GM21825 (cell line): ENCODE results near the gene ZNFX1.

Experiments
- ATAC-seq: cut with Tn5 transposase; IDR thresholded peaks from one replicate; pipeline ENCODE4 v1.9.1; 2021; ENCODE audit warnings: mild to moderate bottlenecking, moderate library complexity; ENCODE audit not compliant: unreplicated experiment

The ZNFX1 gene

GRCh38 chr20:49293122-49293521, 15.3 kb upstream of the ZNFX1 start:
- no peak for ATAC-seq

GRCh38 chr20:49292010-49292409, 14.2 kb upstream of the ZNFX1 start:
- no peak for ATAC-seq

DNA sequence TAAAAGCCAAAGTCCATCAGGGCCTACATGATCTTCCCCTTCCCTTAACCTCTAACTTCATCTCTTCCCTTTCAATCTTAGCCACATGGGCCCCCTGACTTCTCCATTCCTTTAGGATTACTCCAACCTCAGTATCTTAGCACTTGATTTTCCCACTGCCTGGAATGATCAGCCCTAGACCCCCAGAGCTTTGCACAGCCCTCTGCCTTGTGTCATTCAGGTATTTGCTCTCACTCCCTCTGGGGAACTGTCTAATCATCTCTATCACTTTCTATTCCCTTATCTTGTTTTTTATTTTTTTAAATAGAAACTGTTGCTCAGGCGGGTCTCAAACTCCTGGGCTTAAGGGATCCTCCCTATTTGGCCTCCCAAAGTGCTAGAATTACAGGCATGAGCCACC, 13.3 kb upstream of the ZNFX1 start:
- ATAC-seq, result no peak

DNA sequence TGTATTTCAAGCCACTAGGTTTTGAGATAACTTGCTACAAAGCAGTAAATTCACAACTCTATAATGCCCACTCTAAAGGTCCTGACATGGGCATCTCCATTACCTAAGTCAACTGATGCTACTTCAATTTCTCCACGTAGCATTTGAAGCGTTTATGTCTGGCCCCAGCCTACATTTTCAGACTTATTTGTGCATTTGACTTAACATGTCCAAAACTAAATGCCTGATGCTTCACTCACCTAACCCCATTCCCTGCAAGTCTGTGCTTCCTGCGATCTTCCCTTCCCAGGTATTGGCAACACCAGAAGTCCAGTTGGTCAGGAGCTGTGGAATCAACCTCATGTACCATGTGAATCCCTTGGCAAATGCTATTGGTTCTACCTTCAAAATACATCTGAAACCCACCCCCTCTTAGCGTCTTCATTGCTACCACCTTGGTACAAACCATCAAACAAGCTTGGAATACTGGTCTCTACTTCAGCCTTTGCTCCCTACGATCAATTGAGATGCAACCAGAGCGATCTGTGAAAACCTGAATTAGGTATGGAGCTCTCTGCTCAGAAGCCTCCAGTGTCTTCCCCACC, 12.8 kb upstream of the ZNFX1 start:
- no peak for ATAC-seq

GRCh38 chr20:49288784-49289696, 11.2 kb upstream of the ZNFX1 start:
- ATAC-seq, result no peak

- no peak for ATAC-seq
Measured at GRCh38 chr20:49288250-49288751, 10.4 kb upstream of the ZNFX1 start.

- ATAC-seq, result no peak
Measured at GRCh38 chr20:49287555-49288249, 9.8 kb upstream of the ZNFX1 start.

DNA sequence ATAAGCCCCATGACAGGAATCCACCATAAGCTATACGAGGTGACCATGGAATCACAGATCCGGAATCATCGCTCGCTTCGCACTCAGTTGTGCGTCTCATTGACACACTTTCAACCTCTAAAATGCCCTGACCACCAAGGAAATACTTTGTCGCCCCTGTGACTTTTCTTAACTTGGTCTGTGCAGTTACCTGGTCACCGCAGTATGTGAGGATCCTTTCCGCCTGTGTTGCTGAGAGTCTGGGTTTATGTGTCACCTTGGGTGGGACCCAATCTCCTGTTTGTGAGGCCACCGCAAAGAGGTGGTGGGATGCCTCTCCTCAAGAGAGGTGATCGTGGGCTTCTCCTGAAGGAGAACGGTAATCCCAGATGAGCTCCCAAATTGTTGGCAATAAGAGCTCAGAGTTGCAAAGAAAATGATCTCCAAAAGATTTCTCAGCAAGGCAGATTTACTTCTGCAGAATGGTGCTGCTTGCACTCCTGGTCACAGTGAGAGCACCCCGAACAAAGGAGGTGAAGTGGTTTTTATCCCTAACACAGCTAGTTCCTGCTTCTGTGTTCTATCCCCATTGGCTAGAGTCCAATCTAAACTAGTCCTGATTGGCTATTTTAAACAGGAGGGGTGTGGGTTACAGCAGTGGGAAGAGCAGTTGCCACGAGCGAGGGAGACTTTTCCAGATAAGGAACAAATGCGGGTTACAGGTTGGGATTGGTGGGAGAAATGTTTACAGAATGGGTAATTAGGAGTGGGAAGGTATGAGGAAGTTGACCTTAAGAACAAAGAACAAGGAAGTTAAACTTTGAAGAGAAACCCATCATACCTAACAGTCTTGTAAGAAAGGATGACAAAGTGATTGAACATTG, 9.1 kb upstream of the ZNFX1 start:
- no peak for ATAC-seq

DNA sequence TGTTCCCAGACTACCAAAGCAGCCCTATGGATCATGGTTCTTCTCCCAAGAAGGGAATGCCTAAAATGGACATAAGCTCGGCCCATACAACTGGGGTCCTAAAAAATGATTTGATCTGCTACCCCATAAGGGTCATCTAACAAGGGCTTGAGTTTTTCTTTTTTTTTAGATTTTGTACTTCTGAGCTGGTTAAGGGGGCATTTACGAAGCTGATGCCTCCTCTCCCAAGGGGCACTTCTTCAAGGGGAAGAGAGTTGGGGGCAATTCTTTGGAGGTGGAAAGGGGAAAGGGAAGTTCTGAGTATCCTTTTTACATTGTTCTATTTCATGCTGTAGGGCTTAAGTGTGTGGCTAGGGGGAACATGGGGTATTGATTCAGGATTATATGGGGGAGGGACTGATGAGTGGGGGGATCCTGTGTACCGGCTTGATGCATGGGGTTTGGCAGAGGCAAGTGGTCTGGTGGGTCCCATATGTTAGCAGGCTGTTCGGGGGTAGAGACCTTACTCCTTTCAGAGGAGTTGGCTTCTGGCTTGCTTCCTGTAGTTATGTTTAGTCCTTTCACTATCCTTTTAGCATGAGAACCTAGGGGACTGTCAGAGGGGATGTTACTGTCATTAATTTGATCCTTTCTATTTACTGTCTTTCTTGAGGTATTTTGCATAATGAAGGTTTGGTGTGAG, 8.1 kb upstream of the ZNFX1 start:
- no peak for ATAC-seq

DNA sequence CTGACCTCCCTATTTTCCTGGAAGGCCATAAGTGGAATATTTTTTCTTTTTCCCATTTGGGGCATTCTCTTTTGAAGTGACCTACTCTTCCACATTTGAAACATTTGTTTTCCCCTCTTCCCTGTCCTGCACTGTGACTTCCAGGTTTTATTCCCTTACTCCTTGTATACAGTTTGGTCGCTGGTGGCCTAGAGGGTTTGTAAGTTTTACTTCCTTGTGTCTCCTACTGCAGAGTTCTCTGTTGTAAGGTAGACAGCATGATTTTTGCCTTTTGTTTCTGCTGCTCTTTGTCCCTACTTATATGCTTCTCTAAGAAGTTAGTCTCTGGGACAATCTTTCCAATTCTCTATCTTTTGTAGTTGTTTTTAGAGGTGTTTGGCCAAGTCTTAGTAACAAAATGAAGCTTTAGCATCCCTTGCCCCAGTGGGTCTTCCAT, 7.4 kb upstream of the ZNFX1 start:
- no peak for ATAC-seq

- ATAC-seq, result no peak
Measured at GRCh38 chr20:49284818-49285217, 7.0 kb upstream of the ZNFX1 start.

DNA sequence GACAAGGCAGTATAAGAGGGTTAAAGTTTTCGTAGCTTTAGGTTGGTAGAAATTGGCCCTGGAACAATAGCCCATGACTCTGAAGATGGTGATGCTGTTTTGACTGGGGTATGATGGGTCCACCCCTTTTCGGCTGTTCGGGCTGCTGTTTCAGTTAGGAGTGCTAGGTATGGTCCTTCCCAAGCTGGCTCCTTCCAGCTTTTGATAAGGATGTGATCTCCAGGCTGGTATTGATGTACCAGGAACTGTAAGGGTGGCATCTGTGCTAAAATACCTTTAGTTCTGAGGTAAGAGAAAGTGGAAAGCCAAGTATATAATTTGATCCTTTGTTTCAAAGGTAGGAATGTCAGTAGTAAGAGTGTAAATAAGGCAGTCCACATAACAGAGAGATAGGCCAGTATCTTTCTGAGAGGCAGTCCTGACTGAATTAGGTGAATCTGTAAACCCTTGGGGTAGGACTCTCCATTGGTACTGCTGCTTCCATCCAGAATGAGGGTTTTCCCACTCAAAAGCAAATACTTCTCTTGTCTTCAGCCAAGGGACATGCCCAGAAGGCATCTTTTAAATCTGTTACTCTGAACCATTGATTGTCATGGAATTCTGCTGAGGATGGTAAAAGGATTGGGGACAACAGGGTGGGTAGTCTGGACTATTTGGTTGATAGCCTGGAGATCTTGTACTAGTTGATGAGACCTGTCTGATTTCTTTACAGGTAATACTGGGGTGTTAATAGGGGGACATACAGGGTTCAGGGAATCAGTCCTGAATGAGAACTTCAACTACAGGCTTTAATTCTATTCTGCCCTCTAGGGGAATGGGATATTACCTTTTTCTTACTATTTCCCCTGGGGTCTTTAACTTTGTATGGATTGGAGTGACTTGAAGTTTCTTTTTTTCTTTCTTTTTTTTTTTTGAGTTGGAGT, 6.1 kb upstream of the ZNFX1 start:
- ATAC-seq, result no peak

- no peak for ATAC-seq
Measured at GRCh38 chr20:49283176-49283702, 5.4 kb upstream of the ZNFX1 start.

GRCh38 chr20:49282584-49283171, 4.8 kb upstream of the ZNFX1 start:
- ATAC-seq, result no peak

DNA sequence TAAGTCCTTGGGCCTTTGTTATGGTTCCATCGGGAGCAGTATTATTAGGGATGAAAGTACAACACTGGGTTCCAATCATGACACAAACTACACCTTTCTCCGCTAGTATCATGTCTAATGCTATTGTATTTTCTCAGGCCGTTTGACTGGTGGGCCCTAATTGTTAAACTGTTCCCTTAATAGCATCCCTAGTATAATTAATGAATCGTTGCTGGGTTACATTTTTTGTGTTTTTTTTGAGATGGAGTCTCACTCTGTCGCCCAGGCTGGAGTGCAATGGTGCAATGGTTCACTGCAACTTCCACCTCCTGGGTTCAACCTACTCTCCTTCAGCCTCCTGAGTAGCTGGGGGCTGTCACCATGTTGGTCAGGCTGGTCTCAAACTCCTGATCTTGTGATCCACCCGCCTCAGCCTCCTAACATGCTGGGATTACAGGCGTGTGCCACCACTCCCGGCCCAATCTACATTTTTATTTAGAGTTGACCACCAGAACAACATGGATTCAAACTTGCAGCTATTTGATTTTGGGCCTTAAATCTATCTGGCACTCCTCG, 4.1 kb upstream of the ZNFX1 start:
- ATAC-seq, result no peak

- no peak for ATAC-seq
Measured at GRCh38 chr20:49281059-49281912, 3.4 kb upstream of the ZNFX1 start.

DNA sequence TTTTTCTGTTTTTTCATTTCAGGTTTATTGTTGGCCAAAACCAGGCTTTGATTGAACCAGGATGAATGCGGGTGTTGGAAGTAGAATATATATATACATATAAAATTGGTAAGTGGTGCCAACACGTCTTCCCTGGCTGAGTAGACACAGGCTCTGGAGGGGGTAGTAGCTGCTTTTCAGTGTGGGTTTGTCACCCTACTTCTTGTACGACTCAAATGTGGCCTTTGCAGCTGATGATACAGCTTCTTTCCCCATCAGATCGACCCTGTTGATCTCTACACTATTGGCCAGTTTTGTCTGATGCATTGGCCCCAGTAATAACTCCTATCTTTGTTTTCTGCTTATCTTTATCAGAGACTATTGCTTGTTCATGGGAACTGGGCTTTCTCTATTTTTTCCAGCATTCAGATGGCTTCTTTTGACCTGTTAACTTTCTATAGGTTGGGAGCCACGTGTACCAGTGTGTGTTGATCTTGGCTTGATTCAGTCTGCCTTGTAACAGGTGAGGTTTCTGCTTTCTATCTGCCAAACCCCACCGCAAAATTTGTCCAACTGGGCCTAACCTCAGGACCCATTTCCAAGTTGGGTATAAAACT, 2.7 kb upstream of the ZNFX1 start:
- ATAC-seq, result no peak
